DND-41 (cell line): ENCODE results near the gene ANKS1B.

Experiments
- ATAC-seq: fragments of 200-7000 bp; cut with Tn5 transposase; 3 replicates; pipeline ENCODE4 v1.9.1; 2021; ENCODE audit warnings: low read depth; ENCODE audit not compliant: insufficient read depth
- DNase-seq: peaks from one replicate; pipeline ENCODE4 v3.0.0-alpha.2; 2020
- H2AFZ ChIP-seq: 2 replicates; pipeline ENCODE4 v1.6.0; 2012; ENCODE audit warnings: low read depth, low read length
- H3K27ac ChIP-seq: 2 replicates; pipeline ENCODE4 v1.5.1; 2012; ENCODE audit warnings: low read length, inconsistent platforms
- H3K27me3 ChIP-seq: fragments of 200-600 bp; sonication (generic); 2 replicates; pipeline ENCODE4 v1.6.0; 2012; ENCODE audit warnings: low read length, mild to moderate bottlenecking, inconsistent platforms; ENCODE audit not compliant: insufficient read depth, poor library complexity
- H3K36me3 ChIP-seq: 2 replicates; pipeline ENCODE4 v1.5.1; 2012; ENCODE audit warnings: low read length, inconsistent platforms; ENCODE audit not compliant: insufficient read depth
- H3K4me1 ChIP-seq: 2 replicates; pipeline ENCODE4 v1.5.1; 2012; ENCODE audit warnings: mild to moderate bottlenecking, low read length; ENCODE audit not compliant: insufficient read depth
- H3K4me2 ChIP-seq: 2 replicates; pipeline ENCODE4 v1.6.0; 2012; ENCODE audit warnings: mild to moderate bottlenecking, moderate library complexity, low read length, inconsistent platforms; ENCODE audit not compliant: insufficient read depth
- H3K4me3 ChIP-seq, 2 experiments: fragments of 200-600 bp in 1 of 2; shearing (Covaris generic) in 1 of 2; 2 replicates each; pipeline ENCODE4 v1.5.1; 2012 to 2016; ENCODE audit warnings: inconsistent platforms in 2 of 2, low read length in 2 of 2, mild to moderate bottlenecking in 2 of 2, low read depth in 1 of 2, moderate library complexity in 1 of 2
- H3K79me2 ChIP-seq: 2 replicates; pipeline ENCODE4 v1.6.0; 2012; ENCODE audit warnings: low read length, inconsistent platforms; ENCODE audit not compliant: insufficient read depth
- H3K9ac ChIP-seq: 2 replicates; pipeline ENCODE4 v1.6.0; 2012; ENCODE audit warnings: low read depth, mild to moderate bottlenecking, inconsistent platforms, low read length, moderate library complexity
- H3K9me3 ChIP-seq: 2 replicates; pipeline ENCODE4 v1.5.1; 2012; ENCODE audit warnings: low read length, moderate library complexity, mild to moderate bottlenecking, inconsistent platforms; ENCODE audit not compliant: insufficient read depth, severe bottlenecking
- H4K20me1 ChIP-seq: 2 replicates; pipeline ENCODE4 v1.6.0; 2012; ENCODE audit warnings: low read length; ENCODE audit not compliant: insufficient read depth
- EZH2 ChIP-seq: IDR thresholded peaks from 3 replicates; pipeline ENCODE4 v1.6.1; 2012; ENCODE audit warnings: borderline replicate concordance, low read depth, mild to moderate bottlenecking, moderate library complexity, low read length, inconsistent platforms; ENCODE audit not compliant: severe bottlenecking
- TF ChIP-seq, protein P1 (sequence below): IDR thresholded peaks from 2 replicates; pipeline ENCODE4 v1.5.1; 2012; ENCODE audit warnings: borderline replicate concordance, low read length, moderate library complexity, mild to moderate bottlenecking; ENCODE audit not compliant: poor library complexity, severe bottlenecking; ENCODE audit errors: extremely low read depth

The ANKS1B gene

DNA sequence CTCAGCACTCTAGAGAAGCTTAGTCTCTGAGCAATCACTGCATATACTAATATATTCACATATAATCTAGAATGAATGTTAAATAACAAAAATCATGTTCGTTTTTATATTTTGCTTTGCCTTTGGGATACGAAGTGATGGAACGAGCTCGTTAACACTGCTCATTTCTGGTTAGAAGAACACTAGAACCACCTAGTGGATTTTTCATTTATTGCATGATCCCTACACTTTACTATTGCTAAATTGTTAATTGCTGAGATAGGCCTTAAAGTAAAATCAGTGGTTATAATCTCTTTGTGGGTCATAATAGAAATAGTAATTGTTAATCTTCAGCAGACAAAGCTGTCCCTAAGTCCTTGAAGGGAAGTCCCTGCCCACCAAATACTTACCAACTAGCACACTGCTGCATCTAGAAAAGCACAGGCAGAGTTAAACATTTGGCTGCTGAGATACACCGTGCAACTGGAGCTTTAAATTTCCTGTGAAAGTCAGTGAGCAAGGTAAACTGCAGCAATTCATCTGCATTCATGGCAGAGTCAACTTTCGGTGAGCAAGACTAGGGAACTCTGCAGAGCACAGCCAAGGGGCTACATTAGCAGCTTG lies 985.9 kb downstream of the ANKS1B start:
- no peak for DNase-seq
- Histone ChIP-seq H3K27ac (no peak overlapping the region), H3K9ac (no peak overlapping the region), H2AFZ (no peak overlapping the region), H3K79me2 (no peaks in the 10 kb centered on the region), H4K20me1 (no peaks in the 10 kb centered on the region), H3K27me3 (no peaks in the 10 kb centered on the region), H3K4me2 (no peak overlapping the region), H3K4me3 (no peak overlapping the region), H3K4me1 (no peaks in the 10 kb centered on the region), H3K9me3 (no peaks in the 10 kb centered on the region), H3K36me3 (no peaks in the 10 kb centered on the region)
- TF ChIP-seq, protein P1, sequence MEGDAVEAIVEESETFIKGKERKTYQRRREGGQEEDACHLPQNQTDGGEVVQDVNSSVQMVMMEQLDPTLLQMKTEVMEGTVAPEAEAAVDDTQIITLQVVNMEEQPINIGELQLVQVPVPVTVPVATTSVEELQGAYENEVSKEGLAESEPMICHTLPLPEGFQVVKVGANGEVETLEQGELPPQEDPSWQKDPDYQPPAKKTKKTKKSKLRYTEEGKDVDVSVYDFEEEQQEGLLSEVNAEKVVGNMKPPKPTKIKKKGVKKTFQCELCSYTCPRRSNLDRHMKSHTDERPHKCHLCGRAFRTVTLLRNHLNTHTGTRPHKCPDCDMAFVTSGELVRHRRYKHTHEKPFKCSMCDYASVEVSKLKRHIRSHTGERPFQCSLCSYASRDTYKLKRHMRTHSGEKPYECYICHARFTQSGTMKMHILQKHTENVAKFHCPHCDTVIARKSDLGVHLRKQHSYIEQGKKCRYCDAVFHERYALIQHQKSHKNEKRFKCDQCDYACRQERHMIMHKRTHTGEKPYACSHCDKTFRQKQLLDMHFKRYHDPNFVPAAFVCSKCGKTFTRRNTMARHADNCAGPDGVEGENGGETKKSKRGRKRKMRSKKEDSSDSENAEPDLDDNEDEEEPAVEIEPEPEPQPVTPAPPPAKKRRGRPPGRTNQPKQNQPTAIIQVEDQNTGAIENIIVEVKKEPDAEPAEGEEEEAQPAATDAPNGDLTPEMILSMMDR: peak; percentile 70
- TF ChIP-seq EZH2: no peak
- ATAC-seq: peak; percentile 80

DNA sequence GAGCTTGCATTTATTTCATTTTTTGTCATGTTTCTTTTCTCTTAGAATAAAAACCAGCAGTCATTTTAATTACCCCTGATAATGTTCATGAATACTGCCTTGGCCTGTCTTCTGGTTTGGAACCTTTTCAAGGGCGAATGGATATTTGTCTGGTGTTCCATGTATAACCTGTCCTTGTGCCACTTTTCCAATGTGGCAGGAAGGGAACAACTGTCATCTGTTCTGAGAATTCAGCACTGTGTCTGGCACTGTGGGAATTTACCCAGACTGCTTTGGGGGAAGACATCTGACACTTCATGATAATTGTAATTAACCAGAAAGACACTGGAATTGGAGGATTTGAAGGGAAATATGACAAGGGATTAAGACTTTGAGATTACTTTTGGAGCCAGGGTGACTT lies 986.8 kb downstream of the ANKS1B start:
- Histone ChIP-seq H3K9ac (no peak overlapping the region), H3K27ac (no peak overlapping the region), H3K4me3 (no peak overlapping the region), H3K27me3 (no peaks in the 10 kb centered on the region), H3K36me3 (no peaks in the 10 kb centered on the region), H3K9me3 (no peaks in the 10 kb centered on the region), H4K20me1 (no peaks in the 10 kb centered on the region), H3K4me2 (no peak overlapping the region), H2AFZ (no peak overlapping the region), H3K79me2 (no peaks in the 10 kb centered on the region), H3K4me1 (no peaks in the 10 kb centered on the region)
- ATAC-seq (no peak), DNase-seq (no peak)
- no peak for TF ChIP-seq EZH2
- TF ChIP-seq, protein P1: no peak

DNA sequence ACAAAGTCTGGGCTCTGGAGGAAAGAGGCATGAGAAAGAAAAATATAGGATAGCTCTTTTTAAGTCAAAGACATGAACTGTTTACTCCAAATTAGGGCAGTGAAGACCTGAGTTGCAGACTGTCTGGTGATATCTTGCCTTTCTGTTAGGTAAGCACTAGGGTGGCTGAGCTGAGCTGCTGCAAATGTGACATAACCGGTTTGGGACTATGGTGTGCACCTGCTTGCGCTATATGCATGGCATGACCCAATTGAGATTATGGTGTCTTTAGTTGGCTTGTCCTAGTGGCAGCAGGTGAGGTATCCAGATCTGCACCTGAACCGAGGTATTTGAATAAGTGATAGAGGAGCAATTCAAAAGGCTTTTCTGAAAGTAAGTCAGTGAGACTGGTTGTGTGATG lies 994.1 kb downstream of the ANKS1B start:
- no peak for DNase-seq
- no peaks in the 10 kb centered on the region for H3K79me2 ChIP-seq

More for the DNA sequence above, 994.1 kb downstream of the ANKS1B start:
- Histone ChIP-seq H3K9me3 (no peaks in the 10 kb centered on the region), H3K9ac (no peak overlapping the region), H4K20me1 (no peaks in the 10 kb centered on the region), H3K4me2 (no peak overlapping the region), H3K36me3 (no peaks in the 10 kb centered on the region), H3K27me3 (no peaks in the 10 kb centered on the region), H3K4me1 (no peaks in the 10 kb centered on the region), H2AFZ (no peak overlapping the region), H3K27ac (no peak overlapping the region), H3K4me3 (no peak overlapping the region)
- TF ChIP-seq EZH2: no peak
- TF ChIP-seq, protein P1: no peak
- no peak for ATAC-seq
